ENCODE results near the gene PRRC2B. TPM values are rescaled to one million over a fixed set of nuclear protein-coding genes. Genes with fewer than 3 reads are reported as not detected.
A peak's percentile ranks its signal among the peaks of the same experiment; 100 is the strongest.
"Not testable (repeated sequence)": the region's sequence is repeated elsewhere in the genome, so short reads cannot be mapped to it uniquely, and the experiment has no call there.

The PRRC2B gene
- polyA plus RNA-seq, 3 donors, result 31.8 to 66.5 (median 54.8) TPM

DNA sequence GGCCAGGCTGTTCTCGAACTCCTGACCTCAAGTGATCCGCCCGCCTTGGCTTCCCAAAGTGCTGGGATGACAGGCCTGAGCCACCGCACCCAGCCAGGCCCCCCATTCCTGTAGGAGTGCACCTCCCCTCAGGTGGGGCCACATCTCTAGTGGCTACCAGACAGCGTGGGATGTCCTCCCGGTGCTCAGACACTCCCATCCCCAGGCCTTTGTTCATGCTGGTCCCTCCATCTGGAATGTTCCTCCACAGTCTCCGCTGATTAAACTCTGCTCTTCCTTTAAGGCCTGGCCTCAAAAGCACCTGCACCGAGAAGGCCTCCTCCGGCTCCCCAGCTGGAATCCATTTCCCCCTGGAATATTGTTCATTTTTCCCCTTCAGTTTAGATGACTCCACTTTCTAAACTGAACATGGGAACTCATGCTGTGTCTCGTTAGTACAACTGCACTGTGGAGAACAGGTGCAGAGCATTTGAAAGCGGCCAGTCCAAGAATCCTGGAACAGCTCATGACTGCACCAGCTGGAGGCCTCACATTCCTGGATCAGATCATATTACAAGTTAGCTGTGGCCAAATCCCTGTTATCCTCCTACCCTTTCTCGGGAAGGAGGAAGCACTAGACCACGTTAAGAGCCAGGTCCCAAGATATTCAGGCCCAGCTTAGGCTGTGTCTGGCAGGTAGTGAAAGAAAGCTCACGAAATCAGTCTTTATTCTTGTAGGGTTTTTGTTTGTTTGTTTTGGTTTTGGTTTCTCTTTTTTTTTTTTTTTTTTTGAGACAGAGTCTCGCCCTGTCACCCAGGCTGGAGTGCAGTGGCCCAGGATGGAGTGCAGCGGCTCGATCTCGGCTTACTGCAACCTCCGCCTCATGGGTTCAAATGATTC is 10.8 kb upstream of the PRRC2B start:
- 47 to 73% (median 68%) methylated on average over 18 to 19 of the region's 19 CpGs for WGBS, 3 donors
- no peak overlapping the region for H3K27ac ChIP-seq (ENCODE audit: low read depth, low read length)

- H3K27ac ChIP-seq (ENCODE audit: low read depth, low read length), result no peak overlapping the region
- 75 to 88% (median 75%) methylated on average over 5 of the region's 5 CpGs for WGBS, 3 donors
These were observed 8.6 kb upstream of the PRRC2B start for GRCh38 chr9:131385296-131385695.

GRCh38 chr9:131386281-131386680 is 7.6 kb upstream of the PRRC2B start:
- 58 to 87% (median 61%) methylated on average over 6 of the region's 6 CpGs for WGBS, 3 donors
- no peak overlapping the region for H3K27ac ChIP-seq (ENCODE audit: low read depth, low read length)

DNA sequence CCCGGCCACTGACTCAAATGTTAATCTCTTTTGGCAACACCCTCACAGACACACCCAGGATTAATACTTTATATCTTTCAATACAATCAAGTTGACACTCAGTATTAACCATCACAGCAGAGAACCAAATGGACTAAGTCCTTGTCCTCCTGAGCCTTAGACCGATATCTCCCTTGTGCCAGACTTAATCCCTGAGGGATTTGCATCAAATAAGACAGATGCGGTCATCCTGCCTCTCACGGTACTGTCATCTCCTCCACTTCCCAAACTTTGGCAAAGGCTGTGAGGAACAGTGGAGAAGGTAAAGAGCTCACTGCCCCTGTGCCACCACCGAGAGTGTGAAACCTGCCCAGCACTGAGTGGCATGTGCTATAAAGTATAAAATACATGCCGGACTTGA is 6.5 kb upstream of the PRRC2B start:
- 69 to 90% (median 73%) methylated on average over 6 of the region's 6 CpGs for WGBS, 3 donors
- no peak overlapping the region for H3K27ac ChIP-seq (ENCODE audit: low read depth, low read length)

DNA sequence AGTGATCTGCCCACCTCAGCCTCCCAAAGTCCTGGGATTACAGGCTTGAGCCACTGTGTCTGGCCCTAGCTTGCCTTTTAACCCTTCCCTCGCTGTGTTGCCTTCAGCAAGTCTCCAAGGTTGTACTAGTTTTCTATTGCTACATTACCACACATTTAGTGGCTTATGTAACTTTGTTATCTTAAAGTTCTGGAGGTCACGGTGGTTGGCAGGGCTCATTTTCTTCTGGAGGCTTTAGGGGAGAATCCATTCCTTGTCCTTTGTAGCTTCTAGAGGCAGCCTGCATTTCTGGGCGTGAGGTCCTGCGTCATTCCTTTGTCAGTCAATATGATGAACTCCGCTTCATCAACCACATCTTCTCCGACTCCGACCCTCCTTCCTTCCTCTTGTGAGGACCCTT is 2.9 kb upstream of the PRRC2B start:
- WGBS, 3 donors, result 60 to 76% (median 73%) methylated on average over 7 of the region's 7 CpGs
- no peak overlapping the region for H3K27ac ChIP-seq (ENCODE audit: low read depth, low read length)

GRCh38 chr9:131391504-131391903 is 2.4 kb upstream of the PRRC2B start:
- H3K27ac ChIP-seq (ENCODE audit: low read depth, low read length), result no peak overlapping the region
- 92 to 96% (median 94%) methylated on average over 4 of the region's 4 CpGs for WGBS, 3 donors

- 0 to 1% (median 0%) methylated on average over 31 to 62 of the region's 63 CpGs for WGBS, 3 donors
These were observed 724 bp downstream of the PRRC2B start for GRCh38 chr9:131394464-131395156.

GRCh38 chr9:131395157-131396098 is 1.5 kb downstream of the PRRC2B start:
- H3K27ac ChIP-seq (ENCODE audit: low read depth, low read length), result no peak overlapping the region
- 15 to 23% (median 20%) methylated on average over 17 of the region's 17 CpGs for WGBS, 3 donors

More at GRCh38 chr9:131394464-131395156, 724 bp downstream of the PRRC2B start:
- peak overlapping the region; percentile 86 for H3K27ac ChIP-seq (ENCODE audit: low read depth, low read length)

DNA sequence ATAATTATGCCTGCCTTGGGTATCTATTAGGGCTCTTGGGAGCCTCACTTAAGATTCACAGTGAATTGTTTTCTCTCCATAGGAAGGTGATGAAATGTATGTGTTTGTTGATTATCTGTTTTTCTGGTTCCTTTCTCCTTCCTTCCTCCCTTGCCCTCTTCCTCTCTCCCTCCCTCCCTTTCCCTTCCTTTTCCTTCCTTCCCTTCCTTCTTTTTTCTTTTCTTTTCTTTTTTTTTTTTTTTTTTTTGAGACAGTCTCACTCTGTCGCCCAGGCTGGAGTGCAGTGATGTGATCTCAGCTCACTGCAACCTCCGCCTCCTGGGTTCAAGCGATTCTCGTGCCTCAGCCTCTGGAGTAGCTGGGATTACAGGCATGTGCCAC is 2.2 kb downstream of the PRRC2B start:
- H3K27ac ChIP-seq (ENCODE audit: low read depth, low read length), result not testable (repeated sequence)
- 38 to 54% (median 53%) methylated on average over 3 to 4 of the region's 4 CpGs for WGBS, 3 donors

DNA sequence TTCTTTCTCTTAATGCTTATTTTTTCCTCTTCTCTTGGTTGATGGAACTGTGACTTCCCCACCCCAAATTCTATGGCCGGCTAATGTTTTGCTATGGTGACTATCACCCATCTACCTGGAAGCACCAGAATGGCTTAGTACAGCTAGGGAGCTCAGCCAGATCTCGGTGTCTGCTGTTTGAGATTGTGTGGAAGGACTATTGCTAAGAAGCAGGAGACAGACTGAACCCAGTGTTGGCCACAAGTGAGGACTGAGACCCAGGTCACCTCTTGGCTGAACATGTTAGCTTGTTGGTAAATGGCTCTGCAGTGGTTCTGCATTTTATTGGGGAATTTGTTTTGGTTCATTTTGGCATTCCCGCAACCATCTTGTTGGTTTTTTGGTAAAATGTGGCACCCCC is 2.7 kb downstream of the PRRC2B start:
- WGBS, 3 donors, result 40 to 62% (median 58%) methylated on average over 3 of the region's 3 CpGs
- no peak overlapping the region for H3K27ac ChIP-seq (ENCODE audit: low read depth, low read length)

DNA sequence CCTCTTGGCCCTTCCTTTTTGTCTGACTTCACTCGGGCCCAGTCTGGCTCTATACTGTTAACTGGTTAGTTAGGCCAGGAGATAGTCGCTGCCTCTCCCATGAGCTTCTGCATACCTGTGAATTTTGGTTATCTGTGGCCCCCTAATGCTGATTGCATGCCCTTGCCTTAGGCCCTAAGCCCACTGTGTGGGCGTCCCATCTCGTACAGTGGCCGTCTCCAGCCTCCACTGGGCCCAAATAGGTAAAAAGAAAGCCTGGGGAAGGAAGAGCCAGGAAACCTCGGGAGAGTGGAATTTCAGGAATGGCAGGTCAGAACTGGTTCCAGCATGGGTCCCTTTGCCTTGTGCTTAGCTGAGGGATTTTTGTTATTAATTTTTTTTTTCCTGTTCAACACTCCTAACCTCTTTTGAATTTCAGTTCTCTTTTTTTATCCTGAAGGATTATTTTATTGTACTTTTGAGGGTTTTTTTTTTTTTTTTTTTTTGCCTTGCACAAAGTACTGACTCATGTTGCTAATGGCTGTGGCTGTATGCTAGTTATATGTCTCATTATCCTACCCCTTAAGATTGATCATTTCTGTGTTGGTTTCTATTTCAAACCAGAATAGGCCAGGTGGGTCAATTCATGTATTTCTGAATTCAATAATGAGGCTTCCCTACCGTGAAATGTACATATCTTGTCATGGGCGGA is 3.4 kb downstream of the PRRC2B start:
- WGBS, 3 donors, result 36 to 43% (median 38%) methylated on average over 8 of the region's 8 CpGs
- H3K27ac ChIP-seq (ENCODE audit: low read depth, low read length), result peak overlapping the region; percentile 26

DNA sequence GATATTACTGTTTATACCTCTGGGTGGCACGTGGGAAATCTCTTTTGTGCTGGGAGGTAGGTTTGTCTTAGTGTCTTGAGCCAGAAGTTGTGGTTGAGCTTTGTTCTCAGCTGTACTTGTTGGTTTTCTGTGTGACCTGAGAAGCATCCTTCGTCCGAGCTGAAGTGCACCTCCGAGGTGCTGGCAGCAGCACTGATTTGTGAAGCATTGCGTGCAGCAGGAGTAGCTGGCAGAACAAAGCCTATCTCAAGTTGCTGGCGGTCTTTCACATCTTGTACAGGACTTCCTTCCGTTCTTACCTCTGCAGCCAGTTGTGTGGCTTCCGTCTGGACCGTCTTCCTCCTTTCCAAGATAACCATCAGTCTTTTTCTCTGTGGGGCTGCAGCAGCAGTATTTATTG is 4.3 kb downstream of the PRRC2B start:
- 13 to 18% (median 15%) methylated on average over 9 of the region's 9 CpGs for WGBS, 3 donors
- H3K27ac ChIP-seq (ENCODE audit: low read depth, low read length), result no peak overlapping the region

DNA sequence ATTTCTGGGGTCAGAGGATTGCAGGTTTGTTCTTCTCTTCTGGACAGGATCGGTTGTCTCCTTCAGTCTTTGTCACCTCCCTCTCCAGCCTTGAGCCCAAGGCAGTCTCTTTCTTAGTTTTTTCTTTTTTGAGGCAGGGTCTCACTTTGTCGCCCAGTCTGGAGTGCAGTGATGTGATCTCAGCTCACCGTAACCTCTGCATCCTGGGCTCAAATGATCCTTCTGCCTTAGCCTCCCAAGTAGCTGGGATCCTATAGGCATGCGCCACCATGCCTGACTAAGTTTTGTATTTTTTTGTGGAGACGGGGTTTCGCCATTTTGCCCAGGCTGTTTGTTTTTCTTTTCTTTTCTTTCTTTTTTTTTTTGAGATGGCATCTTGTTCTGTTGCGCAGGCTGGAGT is 6.1 kb downstream of the PRRC2B start:
- WGBS, 3 donors, result 79 to 85% (median 81%) methylated on average over 7 of the region's 7 CpGs
- H3K27ac ChIP-seq (ENCODE audit: low read depth, low read length), result no peak overlapping the region

- WGBS, 3 donors, result 84 to 99% (median 88%) methylated on average over 5 to 6 of the region's 6 CpGs
- no peak overlapping the region for H3K27ac ChIP-seq (ENCODE audit: low read depth, low read length)
These were observed 6.7 kb downstream of the PRRC2B start for GRCh38 chr9:131400627-131401026.

GRCh38 chr9:131402073-131402472 is 8.2 kb downstream of the PRRC2B start:
- H3K27ac ChIP-seq (ENCODE audit: low read depth, low read length), result no peak overlapping the region
- 70 to 82% (median 78%) methylated on average over 6 of the region's 6 CpGs for WGBS, 3 donors

GRCh38 chr9:131402738-131403492 is 9.0 kb downstream of the PRRC2B start:
- WGBS, 3 donors, result 20 to 39% (median 36%) methylated on average over 12 of the region's 12 CpGs

GRCh38 chr9:131403493-131403773 is 9.5 kb downstream of the PRRC2B start:
- 87 to 96% (median 91%) methylated on average over 6 of the region's 6 CpGs for WGBS, 3 donors
- H3K27ac ChIP-seq (ENCODE audit: low read depth, low read length), result no peak overlapping the region

More at GRCh38 chr9:131402738-131403492, 9.0 kb downstream of the PRRC2B start:
- H3K27ac ChIP-seq (ENCODE audit: low read depth, low read length), result no peak overlapping the region

- no peak overlapping the region for H3K27ac ChIP-seq (ENCODE audit: low read depth, low read length)
- 20 to 37% (median 35%) methylated on average over 5 of the region's 5 CpGs for WGBS, 3 donors
These were observed 10.7 kb downstream of the PRRC2B start for GRCh38 chr9:131404581-131404980.

Measured in adipose tissue (tissue), 3 donors.